Transverse colon (tissue), 4 donors: Measurements from ENCODE around the gene DPYD.

Experiments
- POLR2AphosphoS5 ChIP-seq, 3 donors: sonication (generic); formaldehyde crosslinking; IDR thresholded peaks; one replicate each; pipeline ENCODE4 v1.6.1; 2016; ENCODE audit warnings: antibody characterized with exemption in 3 of 3
- TF ChIP-seq, protein P1 (sequence below), 5 experiments: fragments of 200-600 bp in 3 of 5; fragments of 450-650 bp in 2 of 5; sonication (generic) in 3 of 5; IDR thresholded peaks; 1 replicate in 2 of 5; 2 replicates in 3 of 5; pipeline ENCODE4 v1.5.1; 2016 to 2017; ENCODE audit warnings: antibody characterized with exemption in 5 of 5, inconsistent platforms in 3 of 5, mild to moderate bottlenecking in 2 of 5, moderate library complexity in 1 of 5

DNA sequence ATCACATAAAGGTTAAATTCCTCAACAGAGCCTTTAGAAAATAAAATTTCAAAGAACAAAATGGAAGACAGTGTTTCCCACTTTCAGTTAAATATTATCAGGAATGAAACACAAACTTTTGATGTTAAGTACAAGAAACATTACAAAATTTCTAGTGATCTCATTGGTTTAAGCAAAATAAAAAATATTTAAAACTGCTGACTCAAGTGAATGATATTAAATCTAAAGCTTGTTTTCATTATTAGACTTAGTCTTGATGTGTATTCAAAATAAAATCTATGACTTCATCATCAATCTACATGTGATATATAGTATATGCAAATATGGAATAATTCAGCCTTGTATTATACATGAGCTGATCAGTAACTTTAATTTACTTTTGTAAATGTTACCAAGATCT lies 614.3 kb downstream of the DPYD start:
- TF ChIP-seq, protein P1, sequence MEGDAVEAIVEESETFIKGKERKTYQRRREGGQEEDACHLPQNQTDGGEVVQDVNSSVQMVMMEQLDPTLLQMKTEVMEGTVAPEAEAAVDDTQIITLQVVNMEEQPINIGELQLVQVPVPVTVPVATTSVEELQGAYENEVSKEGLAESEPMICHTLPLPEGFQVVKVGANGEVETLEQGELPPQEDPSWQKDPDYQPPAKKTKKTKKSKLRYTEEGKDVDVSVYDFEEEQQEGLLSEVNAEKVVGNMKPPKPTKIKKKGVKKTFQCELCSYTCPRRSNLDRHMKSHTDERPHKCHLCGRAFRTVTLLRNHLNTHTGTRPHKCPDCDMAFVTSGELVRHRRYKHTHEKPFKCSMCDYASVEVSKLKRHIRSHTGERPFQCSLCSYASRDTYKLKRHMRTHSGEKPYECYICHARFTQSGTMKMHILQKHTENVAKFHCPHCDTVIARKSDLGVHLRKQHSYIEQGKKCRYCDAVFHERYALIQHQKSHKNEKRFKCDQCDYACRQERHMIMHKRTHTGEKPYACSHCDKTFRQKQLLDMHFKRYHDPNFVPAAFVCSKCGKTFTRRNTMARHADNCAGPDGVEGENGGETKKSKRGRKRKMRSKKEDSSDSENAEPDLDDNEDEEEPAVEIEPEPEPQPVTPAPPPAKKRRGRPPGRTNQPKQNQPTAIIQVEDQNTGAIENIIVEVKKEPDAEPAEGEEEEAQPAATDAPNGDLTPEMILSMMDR (IDR thresholded peaks at IDR 0.05) = no peak
- no peak for TF ChIP-seq POLR2AphosphoS5 (IDR thresholded peaks at IDR 0.05)
